Stomach (tissue), 9 donors: Measurements from ENCODE around the gene SPATA20. TPM values are rescaled to one million over a fixed set of nuclear protein-coding genes. Genes with fewer than 3 reads are reported as not detected.

Experiments used
- DNase-seq, 2 donors: peaks; one replicate each; pipeline versions ENCODE4 v3.0.0 to v3.0.0-alpha.2; 2013 to 2019
- H3K27ac ChIP-seq, 5 donors: fragments of 200-600 bp in 4 of 5; sonication (generic) in 4 of 5; one replicate each; pipeline ENCODE4 v1.5.1; 2013 to 2019; ENCODE audit warnings: mild to moderate bottlenecking in 1 of 5, moderate library complexity in 1 of 5
- H3K27me3 ChIP-seq, 3 donors: fragments of 200-600 bp; sonication (generic); one replicate each; pipeline ENCODE4 v1.5.1; 2017 to 2019; ENCODE audit warnings: mixed run types in 1 of 3
- H3K36me3 ChIP-seq, 4 donors: fragments of 200-600 bp; sonication (generic); 1 replicate in 3 of 4; 2 replicates in 1 of 4; pipeline ENCODE4 v1.5.1; 2016 to 2019
- H3K4me1 ChIP-seq, 4 donors: fragments of 200-600 bp; sonication (generic); one replicate each; pipeline ENCODE4 v1.5.1; 2016 to 2019
- H3K4me3 ChIP-seq, 4 donors: fragments of 200-600 bp; sonication (generic) in 3 of 4; one replicate each; pipeline ENCODE4 v1.5.1; 2016 to 2019; ENCODE audit warnings: mild to moderate bottlenecking in 1 of 4
- H3K9me3 ChIP-seq, 4 donors: fragments of 200-600 bp; sonication (generic); one replicate each; pipeline ENCODE4 v1.5.1; 2016 to 2019
- CTCF ChIP-seq, 7 experiments: fragments of 450-650 bp in 4 of 7; fragments of 200-600 bp in 3 of 7; sonication (generic) in 3 of 7; IDR thresholded peaks; one replicate each; pipeline ENCODE4 v1.5.1; 2016 to 2019; ENCODE audit warnings: antibody characterized with exemption in 7 of 7, control low read depth in 2 of 7, mild to moderate bottlenecking in 1 of 7
- EP300 ChIP-seq: sonication (generic); formaldehyde crosslinking; IDR thresholded peaks from one replicate; pipeline ENCODE4 v1.6.1; 2017; ENCODE audit warnings: antibody characterized with exemption
- POLR2A ChIP-seq, 4 donors: fragments of 450-650 bp; IDR thresholded peaks; one replicate each; pipeline ENCODE4 v1.6.1; 2016; ENCODE audit warnings: antibody characterized with exemption in 4 of 4, control low read depth in 2 of 4, mild to moderate bottlenecking in 1 of 4, moderate library complexity in 1 of 4
- POLR2AphosphoS5 ChIP-seq, 3 donors: sonication (generic); formaldehyde crosslinking; IDR thresholded peaks; one replicate each; pipeline ENCODE4 v1.6.1; 2016; ENCODE audit warnings: antibody characterized with exemption in 3 of 3
- WGBS, 5 donors: extraction: QIAGEN DNeasy Blood & Tissue Kit in 3 of 5; methylation state at CpG; one replicate each; pipeline versions ENCODE4 v1.1.5 to v1.1.7; 2013 to 2018; 5-methylcytosine and 5-hydroxymethylcytosine counted together
- intact Hi-C: fragments of 100-400 bp; cut with DNase I; formaldehyde crosslinking; loops from one replicate; pipeline ENCODE4 v1.15.1; 2023; ENCODE audit warnings: low total_unique reads
- polyA plus RNA-seq, 3 donors: library from polyadenylated mRNA; stranded (reverse); fragments of 200-250 nt; gene quantifications; one replicate each; pipeline ENCODE4 v1.2.3, GENCODE V29; 2013
- total RNA-seq, 5 donors: library from RNA; depleted of rRNA; stranded (reverse); fragments of >200 nt; gene quantifications; one replicate each; pipeline versions ENCODE4 v1.1.0 to v1.2.3, GENCODE V29; 2014 to 2016
- donor health status: healthy with polysubstance abuse.
- donor health status: Bipolar disorder and iron deficiency.
- donor health status: healthy.

The SPATA20 gene
- total and polyA plus RNA-seq, 8 donors: 24.8 to 1,214 (median 80.8) TPM

GRCh38 chr17:50566886-50567285, 19.9 kb downstream of the SPATA20 start:
- intact Hi-C loops: no loop called here
- Histone ChIP-seq H3K27me3 (peaks cover 0 to 62% (median 30%) of the 10 kb centered on the region in 3 donors), H3K27ac (no peak overlapping the region), H3K4me1 (peaks cover 17 to 28% (median 23%) of the 10 kb centered on the region in 4 donors), H3K9me3 (no peaks in the 10 kb centered on the region), H3K4me3 (no peak overlapping the region), H3K36me3 (no peaks in the 10 kb centered on the region)
- 27 to 73% (median 47%) methylated on average over 2 of the region's 2 CpGs for whole genome bisulfite sequencing, 5 donors
- no peak for DNase-seq
- TF ChIP-seq POLR2A (IDR thresholded peaks at IDR 0.05) (no peak), EP300 (no peak), CTCF (IDR thresholded peaks at IDR 0.05) (no peak), POLR2AphosphoS5 (IDR thresholded peaks at IDR 0.05) (no peak)

GRCh38 chr17:50568659-50569058, 21.7 kb downstream of the SPATA20 start:
- no peak overlapping the region for H3K27ac ChIP-seq
- 79 to 96% (median 87%) methylated on average over 5 to 12 of the region's 12 CpGs for WGBS, 5 donors
- no peak overlapping the region for H3K4me3 ChIP-seq
- DNase-seq: no peak
- H3K36me3 ChIP-seq: no peaks in the 10 kb centered on the region
- peaks cover 12 to 20% (median 17%) of the 10 kb centered on the region in 4 donors for H3K4me1 ChIP-seq
- peaks cover 0 to 44% (median 12%) of the 10 kb centered on the region in 3 donors for H3K27me3 ChIP-seq
- H3K9me3 ChIP-seq: no peaks in the 10 kb centered on the region
- no peak for TF ChIP-seq EP300
- no peak for TF ChIP-seq POLR2AphosphoS5 (IDR thresholded peaks at IDR 0.05)
- TF ChIP-seq POLR2A (IDR thresholded peaks at IDR 0.05): no peak
- TF ChIP-seq CTCF (IDR thresholded peaks at IDR 0.05): no peak
- intact Hi-C loops: no loop called here

DNA sequence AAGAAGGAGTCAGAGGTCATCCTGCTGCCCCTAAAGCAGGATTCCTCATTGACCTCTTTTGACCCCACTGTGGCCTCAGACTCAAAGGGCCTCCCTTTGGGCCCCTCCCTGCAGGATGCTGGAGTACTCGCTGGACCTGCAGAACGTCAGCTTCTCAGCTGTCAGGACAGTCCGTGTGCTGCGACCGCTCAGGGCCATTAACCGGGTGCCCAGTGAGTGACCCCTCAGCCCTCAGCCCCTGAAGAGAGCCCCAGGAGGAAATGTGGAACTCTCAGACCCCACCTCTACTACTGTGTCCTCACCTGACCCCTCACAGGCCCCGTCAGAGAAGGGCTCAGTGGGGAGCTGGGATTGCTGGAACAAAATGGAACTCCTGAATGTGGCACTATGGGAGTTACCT, 22.6 kb downstream of the SPATA20 start:
- Histone ChIP-seq H3K9me3 (no peaks in the 10 kb centered on the region), H3K27ac (no peak overlapping the region), H3K36me3 (no peaks in the 10 kb centered on the region), H3K4me1 (peaks cover 11 to 14% (median 14%) of the 10 kb centered on the region in 4 donors), H3K4me3 (no peak overlapping the region), H3K27me3 (peaks cover 0 to 35% (median 5%) of the 10 kb centered on the region in 3 donors)
- no peak for TF ChIP-seq POLR2A (IDR thresholded peaks at IDR 0.05)
- no peak for TF ChIP-seq POLR2AphosphoS5 (IDR thresholded peaks at IDR 0.05)
- TF ChIP-seq EP300: no peak
- no peak for TF ChIP-seq CTCF (IDR thresholded peaks at IDR 0.05)
- intact Hi-C loops: no loop called here
- 87 to 96% (median 94%) methylated on average over 5 to 7 of the region's 7 CpGs for WGBS, 5 donors
- no peak for DNase-seq

- TF ChIP-seq EP300: no peak
- no peak for TF ChIP-seq POLR2A (IDR thresholded peaks at IDR 0.05)
- TF ChIP-seq POLR2AphosphoS5 (IDR thresholded peaks at IDR 0.05): no peak
- TF ChIP-seq CTCF (IDR thresholded peaks at IDR 0.05): no peak
- peaks cover 0 to 31% (median under 1%) of the 10 kb centered on the region in 3 donors for H3K27me3 ChIP-seq
- H3K27ac ChIP-seq: no peak overlapping the region
- H3K36me3 ChIP-seq: no peaks in the 10 kb centered on the region
- WGBS, 5 donors: 78 to 86% (median 85%) methylated on average over 8 of the region's 8 CpGs
- no peaks in the 10 kb centered on the region for H3K9me3 ChIP-seq
- intact Hi-C loops: no loop called here
- no peak for DNase-seq
- H3K4me3 ChIP-seq: no peak overlapping the region
- H3K4me1 ChIP-seq: peaks cover 6 to 10% (median 9%) of the 10 kb centered on the region in 4 donors
Measured at GRCh38 chr17:50570032-50570431, 23.1 kb downstream of the SPATA20 start.
